ENCODE data around the gene ERMN.

The ERMN gene

DNA sequence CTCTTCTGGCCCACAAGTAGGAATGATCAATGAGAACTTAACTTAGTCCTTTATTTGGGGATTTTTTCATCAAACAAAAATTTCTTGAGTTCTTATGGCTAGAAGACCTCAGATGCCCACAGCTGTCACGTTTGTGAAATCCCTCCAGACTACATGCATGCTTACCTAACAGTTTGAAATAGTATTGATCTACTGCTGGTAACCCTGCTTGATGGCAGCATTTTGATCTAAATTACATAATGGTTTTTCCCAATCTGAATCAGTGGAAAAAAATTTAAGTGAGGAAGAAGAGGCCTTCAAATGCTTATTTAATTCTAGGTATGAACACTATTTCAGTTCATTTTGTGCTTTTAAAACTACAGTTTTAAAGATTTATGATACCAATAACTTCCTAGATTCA is 13.9 kb downstream of the ERMN start:
- no peak for TF ChIP-seq SNAI2 (CRISPR knock-in tag; IDR thresholded peaks at IDR 0.05)
- no peak for TF ChIP-seq ESRRG (CRISPR knock-in tag; IDR thresholded peaks at IDR 0.05)
- no peak for TF ChIP-seq TCF4 (CRISPR knock-in tag; IDR thresholded peaks at IDR 0.05; ENCODE audit: borderline replicate concordance)
- TF ChIP-seq, protein P1, sequence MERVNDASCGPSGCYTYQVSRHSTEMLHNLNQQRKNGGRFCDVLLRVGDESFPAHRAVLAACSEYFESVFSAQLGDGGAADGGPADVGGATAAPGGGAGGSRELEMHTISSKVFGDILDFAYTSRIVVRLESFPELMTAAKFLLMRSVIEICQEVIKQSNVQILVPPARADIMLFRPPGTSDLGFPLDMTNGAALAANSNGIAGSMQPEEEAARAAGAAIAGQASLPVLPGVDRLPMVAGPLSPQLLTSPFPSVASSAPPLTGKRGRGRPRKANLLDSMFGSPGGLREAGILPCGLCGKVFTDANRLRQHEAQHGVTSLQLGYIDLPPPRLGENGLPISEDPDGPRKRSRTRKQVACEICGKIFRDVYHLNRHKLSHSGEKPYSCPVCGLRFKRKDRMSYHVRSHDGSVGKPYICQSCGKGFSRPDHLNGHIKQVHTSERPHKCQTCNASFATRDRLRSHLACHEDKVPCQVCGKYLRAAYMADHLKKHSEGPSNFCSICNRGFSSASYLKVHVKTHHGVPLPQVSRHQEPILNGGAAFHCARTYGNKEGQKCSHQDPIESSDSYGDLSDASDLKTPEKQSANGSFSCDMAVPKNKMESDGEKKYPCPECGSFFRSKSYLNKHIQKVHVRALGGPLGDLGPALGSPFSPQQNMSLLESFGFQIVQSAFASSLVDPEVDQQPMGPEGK (CRISPR knock-in tag; IDR thresholded peaks at IDR 0.05; ENCODE audit: borderline replicate concordance), result no peak
- no peak for TF ChIP-seq ZC3H10 (CRISPR knock-in tag; IDR thresholded peaks at IDR 0.05)
- no peak for TF ChIP-seq ZNF565 (CRISPR knock-in tag; conservative IDR thresholded peaks at IDR 0.05; ENCODE audit: low read depth)
- no peak for TF ChIP-seq ZFP3 (CRISPR knock-in tag; IDR thresholded peaks at IDR 0.05)
- TF ChIP-seq ISL1 (CRISPR knock-in tag; IDR thresholded peaks at IDR 0.05), result no peak
- ATAC-seq, result no peak

DNA sequence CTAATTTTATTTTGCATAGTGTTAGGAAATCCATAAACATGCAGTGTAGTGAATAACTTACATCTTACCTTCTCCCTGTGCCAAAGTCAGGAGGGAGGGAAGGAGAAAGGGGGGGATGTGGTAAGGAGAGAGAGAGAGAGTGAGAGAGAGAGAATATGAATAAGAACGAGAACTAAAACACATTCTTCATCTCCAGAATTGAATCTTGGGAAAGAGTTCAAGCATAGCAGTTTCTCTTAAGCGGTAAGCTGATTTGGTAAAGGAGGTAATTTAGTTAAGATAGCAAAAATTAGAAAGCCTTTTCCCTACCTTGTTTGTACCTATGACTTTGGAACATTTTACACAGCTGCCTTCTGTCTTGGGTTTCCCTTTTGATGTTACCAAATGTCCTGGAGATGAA is 15.7 kb downstream of the ERMN start:
- ATAC-seq, result no peak
- TF ChIP-seq, protein P1 (CRISPR knock-in tag; IDR thresholded peaks at IDR 0.05; ENCODE audit: borderline replicate concordance), result no peak
- no peak for TF ChIP-seq ZFP3 (CRISPR knock-in tag; IDR thresholded peaks at IDR 0.05)
- no peak for TF ChIP-seq BACH2 (CRISPR knock-in tag; IDR thresholded peaks at IDR 0.05; ENCODE audit: borderline replicate concordance)
- TF ChIP-seq, protein P2, sequence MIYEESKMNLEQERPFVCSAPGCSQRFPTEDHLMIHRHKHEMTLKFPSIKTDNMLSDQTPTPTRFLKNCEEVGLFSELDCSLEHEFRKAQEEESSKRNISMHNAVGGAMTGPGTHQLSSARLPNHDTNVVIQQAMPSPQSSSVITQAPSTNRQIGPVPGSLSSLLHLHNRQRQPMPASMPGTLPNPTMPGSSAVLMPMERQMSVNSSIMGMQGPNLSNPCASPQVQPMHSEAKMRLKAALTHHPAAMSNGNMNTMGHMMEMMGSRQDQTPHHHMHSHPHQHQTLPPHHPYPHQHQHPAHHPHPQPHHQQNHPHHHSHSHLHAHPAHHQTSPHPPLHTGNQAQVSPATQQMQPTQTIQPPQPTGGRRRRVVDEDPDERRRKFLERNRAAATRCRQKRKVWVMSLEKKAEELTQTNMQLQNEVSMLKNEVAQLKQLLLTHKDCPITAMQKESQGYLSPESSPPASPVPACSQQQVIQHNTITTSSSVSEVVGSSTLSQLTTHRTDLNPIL (CRISPR knock-in tag; IDR thresholded peaks at IDR 0.05; ENCODE audit: low read depth), result no peak
- TF ChIP-seq, protein P3, sequence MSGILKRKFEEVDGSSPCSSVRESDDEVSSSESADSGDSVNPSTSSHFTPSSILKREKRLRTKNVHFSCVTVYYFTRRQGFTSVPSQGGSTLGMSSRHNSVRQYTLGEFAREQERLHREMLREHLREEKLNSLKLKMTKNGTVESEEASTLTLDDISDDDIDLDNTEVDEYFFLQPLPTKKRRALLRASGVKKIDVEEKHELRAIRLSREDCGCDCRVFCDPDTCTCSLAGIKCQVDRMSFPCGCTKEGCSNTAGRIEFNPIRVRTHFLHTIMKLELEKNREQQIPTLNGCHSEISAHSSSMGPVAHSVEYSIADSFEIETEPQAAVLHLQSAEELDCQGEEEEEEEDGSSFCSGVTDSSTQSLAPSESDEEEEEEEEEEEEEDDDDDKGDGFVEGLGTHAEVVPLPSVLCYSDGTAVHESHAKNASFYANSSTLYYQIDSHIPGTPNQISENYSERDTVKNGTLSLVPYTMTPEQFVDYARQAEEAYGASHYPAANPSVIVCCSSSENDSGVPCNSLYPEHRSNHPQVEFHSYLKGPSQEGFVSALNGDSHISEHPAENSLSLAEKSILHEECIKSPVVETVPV (CRISPR knock-in tag; IDR thresholded peaks at IDR 0.05), result no peak
- no peak for TF ChIP-seq ZC3H10 (CRISPR knock-in tag; IDR thresholded peaks at IDR 0.05)
- TF ChIP-seq RARB (CRISPR knock-in tag; IDR thresholded peaks at IDR 0.05), result no peak
- TF ChIP-seq, protein P4, sequence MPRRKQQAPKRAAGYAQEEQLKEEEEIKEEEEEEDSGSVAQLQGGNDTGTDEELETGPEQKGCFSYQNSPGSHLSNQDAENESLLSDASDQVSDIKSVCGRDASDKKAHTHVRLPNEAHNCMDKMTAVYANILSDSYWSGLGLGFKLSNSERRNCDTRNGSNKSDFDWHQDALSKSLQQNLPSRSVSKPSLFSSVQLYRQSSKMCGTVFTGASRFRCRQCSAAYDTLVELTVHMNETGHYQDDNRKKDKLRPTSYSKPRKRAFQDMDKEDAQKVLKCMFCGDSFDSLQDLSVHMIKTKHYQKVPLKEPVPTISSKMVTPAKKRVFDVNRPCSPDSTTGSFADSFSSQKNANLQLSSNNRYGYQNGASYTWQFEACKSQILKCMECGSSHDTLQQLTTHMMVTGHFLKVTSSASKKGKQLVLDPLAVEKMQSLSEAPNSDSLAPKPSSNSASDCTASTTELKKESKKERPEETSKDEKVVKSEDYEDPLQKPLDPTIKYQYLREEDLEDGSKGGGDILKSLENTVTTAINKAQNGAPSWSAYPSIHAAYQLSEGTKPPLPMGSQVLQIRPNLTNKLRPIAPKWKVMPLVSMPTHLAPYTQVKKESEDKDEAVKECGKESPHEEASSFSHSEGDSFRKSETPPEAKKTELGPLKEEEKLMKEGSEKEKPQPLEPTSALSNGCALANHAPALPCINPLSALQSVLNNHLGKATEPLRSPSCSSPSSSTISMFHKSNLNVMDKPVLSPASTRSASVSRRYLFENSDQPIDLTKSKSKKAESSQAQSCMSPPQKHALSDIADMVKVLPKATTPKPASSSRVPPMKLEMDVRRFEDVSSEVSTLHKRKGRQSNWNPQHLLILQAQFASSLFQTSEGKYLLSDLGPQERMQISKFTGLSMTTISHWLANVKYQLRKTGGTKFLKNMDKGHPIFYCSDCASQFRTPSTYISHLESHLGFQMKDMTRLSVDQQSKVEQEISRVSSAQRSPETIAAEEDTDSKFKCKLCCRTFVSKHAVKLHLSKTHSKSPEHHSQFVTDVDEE (CRISPR knock-in tag; IDR thresholded peaks at IDR 0.05), result no peak
- TF ChIP-seq ZNF565 (CRISPR knock-in tag; conservative IDR thresholded peaks at IDR 0.05; ENCODE audit: low read depth), result no peak
- TF ChIP-seq ZNF70 (CRISPR knock-in tag; IDR thresholded peaks at IDR 0.05), result no peak
- TF ChIP-seq ESRRG (CRISPR knock-in tag; IDR thresholded peaks at IDR 0.05), result no peak
- TF ChIP-seq SNAI2 (CRISPR knock-in tag; IDR thresholded peaks at IDR 0.05), result no peak
- TF ChIP-seq TOX (CRISPR knock-in tag; IDR thresholded peaks at IDR 0.05; ENCODE audit: borderline replicate concordance), result no peak
- TF ChIP-seq, protein P5, sequence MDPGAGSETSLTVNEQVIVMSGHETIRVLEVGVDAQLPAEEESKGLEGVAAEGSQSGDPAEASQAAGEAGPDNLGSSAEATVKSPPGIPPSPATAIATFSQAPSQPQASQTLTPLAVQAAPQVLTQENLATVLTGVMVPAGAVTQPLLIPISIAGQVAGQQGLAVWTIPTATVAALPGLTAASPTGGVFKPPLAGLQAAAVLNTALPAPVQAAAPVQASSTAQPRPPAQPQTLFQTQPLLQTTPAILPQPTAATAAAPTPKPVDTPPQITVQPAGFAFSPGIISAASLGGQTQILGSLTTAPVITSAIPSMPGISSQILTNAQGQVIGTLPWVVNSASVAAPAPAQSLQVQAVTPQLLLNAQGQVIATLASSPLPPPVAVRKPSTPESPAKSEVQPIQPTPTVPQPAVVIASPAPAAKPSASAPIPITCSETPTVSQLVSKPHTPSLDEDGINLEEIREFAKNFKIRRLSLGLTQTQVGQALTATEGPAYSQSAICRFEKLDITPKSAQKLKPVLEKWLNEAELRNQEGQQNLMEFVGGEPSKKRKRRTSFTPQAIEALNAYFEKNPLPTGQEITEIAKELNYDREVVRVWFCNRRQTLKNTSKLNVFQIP (CRISPR knock-in tag; IDR thresholded peaks at IDR 0.05; ENCODE audit: borderline replicate concordance, low read depth), result no peak
- no peak for TF ChIP-seq OSR1 (CRISPR knock-in tag; IDR thresholded peaks at IDR 0.05)
- no peak for TF ChIP-seq CSDC2 (CRISPR knock-in tag; IDR thresholded peaks at IDR 0.05)

DNA sequence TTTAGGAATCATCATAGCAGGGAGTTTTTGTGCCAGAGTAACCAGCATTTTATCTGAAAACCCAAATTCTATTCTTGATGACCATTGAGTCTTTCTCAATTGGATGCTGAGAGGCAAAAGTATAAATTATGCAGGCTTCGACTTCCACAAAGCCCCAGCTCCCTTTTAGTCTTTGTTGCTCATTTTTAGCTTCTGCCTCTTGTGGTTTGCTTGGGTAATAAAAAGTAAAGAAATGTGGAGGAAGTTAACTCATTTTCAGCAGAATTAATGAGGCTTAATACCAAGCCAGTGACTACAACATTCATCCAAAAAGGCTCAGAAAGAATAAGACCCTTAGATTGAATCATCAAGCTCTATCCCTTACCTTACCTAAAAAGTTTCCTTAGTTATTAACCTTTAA is 18.6 kb downstream of the ERMN start:
- TF ChIP-seq, protein P2 (CRISPR knock-in tag; IDR thresholded peaks at IDR 0.05; ENCODE audit: low read depth), result no peak
- no peak for TF ChIP-seq ARNTL (CRISPR knock-in tag; IDR thresholded peaks at IDR 0.05; ENCODE audit: borderline replicate concordance, low read depth)
- no peak for TF ChIP-seq OSR1 (CRISPR knock-in tag; IDR thresholded peaks at IDR 0.05)
- TF ChIP-seq ZC3H10 (CRISPR knock-in tag; IDR thresholded peaks at IDR 0.05), result no peak
- no peak for TF ChIP-seq TCF4 (CRISPR knock-in tag; IDR thresholded peaks at IDR 0.05; ENCODE audit: borderline replicate concordance)
- ATAC-seq, result no peak
